Natural killer cell treated with Interleukin-12 subunit alpha and Interleukin-12 subunit beta and Interleukin-15 and Interleukin-18, amount 100 ng/mL, for 72 hours (primary cell): ENCODE results near the gene CLDND2. TPM values are rescaled to one million over a fixed set of nuclear protein-coding genes. Genes with fewer than 3 reads are reported as not detected.
"Not testable (repeated sequence)": the region's sequence is repeated elsewhere in the genome, so short reads cannot be mapped to it uniquely, and the experiment has no call there.

Experiments
- ATAC-seq, 2 donors: fragments of 150-1000 bp; cut with Tn5 transposase in 1 of 2; sonication (Bioruptor Pico), chemical (Tn5 transposase) in 1 of 2; 2 replicates each; pipeline ENCODE4 v1.10.0; 2021
- DNase-seq: peaks from one replicate; pipeline ENCODE4 v3.0.0; 2022; ENCODE audit warnings: low spot score
- H3K27ac Mint-ChIP-seq, 2 donors: 1 replicate in 1 of 2; 2 replicates in 1 of 2; pipeline ENCODE4 v1.8.0; 2022; ENCODE audit warnings: mixed read lengths in 2 of 2, mild to moderate bottlenecking in 1 of 2, moderate library complexity in 1 of 2
- H3K27me3 Mint-ChIP-seq, 2 donors: 1 replicate in 1 of 2; 2 replicates in 1 of 2; pipeline ENCODE4 v1.8.0; 2022; ENCODE audit warnings: mixed read lengths in 2 of 2
- H3K36me3 Mint-ChIP-seq: one replicate; pipeline ENCODE4 v1.8.0; 2022; ENCODE audit warnings: mixed read lengths
- H3K4me1 Mint-ChIP-seq, 2 donors: 1 replicate in 1 of 2; 2 replicates in 1 of 2; pipeline ENCODE4 v1.8.0; 2022; ENCODE audit warnings: low read depth in 2 of 2, mixed read lengths in 2 of 2, mild to moderate bottlenecking in 1 of 2
- H3K4me3 Mint-ChIP-seq: one replicate; pipeline ENCODE4 v1.8.0; 2022; ENCODE audit warnings: mixed read lengths
- H3K9me3 Mint-ChIP-seq: 2 replicates; pipeline ENCODE4 v1.8.0; 2022; ENCODE audit warnings: mixed read lengths
- total RNA-seq, 2 donors: library from RNA; stranded (reverse); gene quantifications; one replicate each; pipeline ENCODE4 v1.2.3, GENCODE V29; 2022

CLDND2 gene, protein sequence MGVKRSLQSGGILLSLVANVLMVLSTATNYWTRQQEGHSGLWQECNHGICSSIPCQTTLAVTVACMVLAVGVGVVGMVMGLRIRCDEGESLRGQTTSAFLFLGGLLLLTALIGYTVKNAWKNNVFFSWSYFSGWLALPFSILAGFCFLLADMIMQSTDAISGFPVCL
- total RNA-seq: 10 to 100 TPM; 49.6 to 74.3 TPM

- Mint-ChIP-seq H3K27ac (peak within 1 kb of the TSS; percentile 87 to 93), H3K27me3 (no peaks in the 10 kb centered on the region), H3K4me1 (peaks cover 60 to 63% of the 10 kb centered on the region in 2 donors), H3K9me3 (no peaks in the 10 kb centered on the region), H3K36me3 (peaks cover 17% of the 10 kb centered on the region), H3K4me3 (peak within 1 kb of the TSS; percentile 100)
- no peak for DNase-seq
- no peak for ATAC-seq
Observed at GRCh38 chr19:51368366-51369282, at the start of gene CLDND2. Gene CLDND2, minus strand, starts transcription at chr19:51369003. Its CDS starts 426 bp downstream, at chr19:51368577.

- peaks cover 6 to 9% of the 10 kb centered on the region in 2 donors for H3K27me3 Mint-ChIP-seq
- no peak overlapping the region for H3K4me3 Mint-ChIP-seq
- H3K9me3 Mint-ChIP-seq: no peaks in the 10 kb centered on the region
- H3K27ac Mint-ChIP-seq: peak overlapping the region; percentile 57 to 74
- DNase-seq: no peak
- ATAC-seq: no peak
- peaks cover 17 to 22% of the 10 kb centered on the region in 2 donors for H3K4me1 Mint-ChIP-seq
- H3K36me3 Mint-ChIP-seq: no peaks in the 10 kb centered on the region
Observed at GRCh38 chr19:51417810-51418157, 49.0 kb upstream of the CLDND2 start.

GRCh38 chr19:51417107-51417809, 48.5 kb upstream of the CLDND2 start, which contains the start of gene SIGLEC10:
Gene SIGLEC10, minus strand, starts transcription at chr19:51417642. Its CDS starts 61 bp downstream, at chr19:51417581.
- Mint-ChIP-seq H3K4me3 (peak within 1 kb of the TSS; percentile 24), H3K27ac (peak within 1 kb of the TSS; percentile 57 to 74), H3K36me3 (no peaks in the 10 kb centered on the region), H3K27me3 (peaks cover 5 to 9% of the 10 kb centered on the region in 2 donors), H3K9me3 (no peaks in the 10 kb centered on the region), H3K4me1 (peaks cover 16 to 22% of the 10 kb centered on the region in 2 donors)
- ATAC-seq: peak; percentile 72 to 76
- no peak for DNase-seq

- H3K4me1 Mint-ChIP-seq: peaks cover 12 to 19% of the 10 kb centered on the region in 2 donors
- not testable (repeated sequence) for H3K9me3 Mint-ChIP-seq, H3K36me3 Mint-ChIP-seq, H3K27ac Mint-ChIP-seq, H3K27me3 Mint-ChIP-seq, ATAC-seq, H3K4me3 Mint-ChIP-seq, DNase-seq
Observed at GRCh38 chr19:51416422-51416821, 47.6 kb upstream of the CLDND2 start.

DNA sequence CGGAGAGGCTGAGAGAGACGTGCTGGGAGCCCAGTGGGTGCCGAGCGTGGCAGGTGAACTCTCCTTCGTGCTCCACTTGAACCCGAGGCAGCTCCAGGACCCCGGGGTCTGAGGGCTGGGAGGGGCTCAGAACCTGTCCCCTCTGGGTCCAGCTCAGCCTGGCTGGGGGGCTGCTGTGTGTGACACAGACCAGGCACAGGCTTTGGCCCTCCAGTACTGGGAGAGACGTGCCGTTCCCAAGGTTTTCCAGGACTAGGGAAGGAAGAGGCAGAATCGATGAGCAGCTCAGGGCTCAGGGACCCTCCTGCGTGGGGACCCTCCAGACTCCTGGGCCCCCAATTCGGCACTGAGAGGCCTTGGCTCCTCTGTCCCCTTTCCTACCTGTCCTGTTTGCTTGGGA, 46.4 kb upstream of the CLDND2 start:
- no peaks in the 10 kb centered on the region for H3K36me3 Mint-ChIP-seq
- DNase-seq: no peak
- no peak overlapping the region for H3K27ac Mint-ChIP-seq
- peaks cover 0 to 6% of the 10 kb centered on the region in 2 donors for H3K27me3 Mint-ChIP-seq
- no peak overlapping the region for H3K4me3 Mint-ChIP-seq
- peaks cover 12 to 19% of the 10 kb centered on the region in 2 donors for H3K4me1 Mint-ChIP-seq
- no peak for ATAC-seq
- H3K9me3 Mint-ChIP-seq: no peaks in the 10 kb centered on the region

- no peaks in the 10 kb centered on the region for H3K9me3 Mint-ChIP-seq
- no peaks in the 10 kb centered on the region for H3K27me3 Mint-ChIP-seq
- H3K36me3 Mint-ChIP-seq: no peaks in the 10 kb centered on the region
- H3K27ac Mint-ChIP-seq: no peak overlapping the region
- no peak for DNase-seq
- peaks cover 12 to 19% of the 10 kb centered on the region in 2 donors for H3K4me1 Mint-ChIP-seq
- ATAC-seq: no peak
- no peak overlapping the region for H3K4me3 Mint-ChIP-seq
Observed at GRCh38 chr19:51410950-51411748, 42.3 kb upstream of the CLDND2 start.

- Mint-ChIP-seq H3K9me3 (peaks cover 3% of the 10 kb centered on the region), H3K27ac (peak overlapping the region; percentile 41 to 46), H3K4me1 (peaks cover 12 to 29% of the 10 kb centered on the region in 2 donors), H3K4me3 (peak overlapping the region; percentile 27), H3K36me3 (peaks cover 8% of the 10 kb centered on the region), H3K27me3 (no peaks in the 10 kb centered on the region)
- ATAC-seq (peak; percentile 81 to 90), DNase-seq (peak; percentile 61)
Observed at GRCh38 chr19:51407511-51408131, 38.8 kb upstream of the CLDND2 start.

DNA sequence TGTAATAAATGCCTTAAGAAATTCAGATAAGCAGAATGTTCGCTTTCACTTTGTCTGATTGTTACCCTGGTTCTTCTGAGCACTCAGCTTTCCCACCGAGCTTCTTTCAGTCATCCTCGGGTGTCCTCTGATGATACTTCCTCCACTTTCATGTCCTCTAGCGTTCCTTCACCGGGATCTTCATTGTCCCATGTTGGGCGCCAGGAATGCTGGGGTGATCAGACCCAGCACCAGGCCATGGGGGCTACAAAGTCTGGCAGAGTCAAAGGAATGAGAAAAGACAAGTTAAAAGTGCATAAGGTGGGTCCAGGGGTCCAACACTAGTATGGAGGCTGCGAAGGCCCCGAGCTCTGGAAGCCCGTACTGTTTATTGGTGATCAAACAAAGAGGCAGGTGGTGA, 33.3 kb upstream of the CLDND2 start:
- ATAC-seq (no peak), DNase-seq (no peak)
- Mint-ChIP-seq H3K27me3 (no peaks in the 10 kb centered on the region), H3K27ac (no peak overlapping the region), H3K9me3 (peaks cover 10% of the 10 kb centered on the region), H3K36me3 (peaks cover 18% of the 10 kb centered on the region), H3K4me1 (peaks cover 28 to 36% of the 10 kb centered on the region in 2 donors), H3K4me3 (no peak overlapping the region)

GRCh38 chr19:51399936-51400335, 31.1 kb upstream of the CLDND2 start:
- H3K9me3 Mint-ChIP-seq, DNase-seq, H3K4me3 Mint-ChIP-seq, H3K27me3 Mint-ChIP-seq, ATAC-seq: not testable (repeated sequence)
- H3K4me1 Mint-ChIP-seq: peaks cover 43 to 44% of the 10 kb centered on the region in 2 donors
- peak overlapping the region; percentile 27 to 61 for H3K27ac Mint-ChIP-seq
- peaks cover 18% of the 10 kb centered on the region for H3K36me3 Mint-ChIP-seq

DNA sequence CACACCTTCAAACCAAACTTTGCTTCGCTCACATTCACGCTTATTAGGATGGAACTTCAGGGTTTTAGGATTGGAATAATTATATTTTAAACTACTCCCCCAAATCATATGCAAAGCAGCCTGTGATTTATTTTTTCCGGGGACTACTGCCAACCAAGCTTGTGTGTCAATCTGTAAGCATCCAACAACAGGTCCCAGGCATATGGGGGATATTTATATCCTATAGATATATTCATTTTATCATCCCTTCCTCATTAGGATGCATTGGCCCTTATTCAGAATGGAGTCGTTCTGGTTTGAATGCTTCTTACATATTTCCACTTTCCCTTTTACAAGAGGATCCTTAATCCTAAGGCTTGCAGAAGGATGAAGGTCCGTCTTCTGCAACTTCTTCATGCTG, 30.4 kb upstream of the CLDND2 start:
- Mint-ChIP-seq H3K4me1 (peaks cover 48 to 51% of the 10 kb centered on the region in 2 donors), H3K27ac (no peak overlapping the region), H3K36me3 (peaks cover 18% of the 10 kb centered on the region), H3K9me3 (peaks cover 10% of the 10 kb centered on the region), H3K27me3 (no peaks in the 10 kb centered on the region), H3K4me3 (no peak overlapping the region)
- ATAC-seq (no peak), DNase-seq (no peak)

DNA sequence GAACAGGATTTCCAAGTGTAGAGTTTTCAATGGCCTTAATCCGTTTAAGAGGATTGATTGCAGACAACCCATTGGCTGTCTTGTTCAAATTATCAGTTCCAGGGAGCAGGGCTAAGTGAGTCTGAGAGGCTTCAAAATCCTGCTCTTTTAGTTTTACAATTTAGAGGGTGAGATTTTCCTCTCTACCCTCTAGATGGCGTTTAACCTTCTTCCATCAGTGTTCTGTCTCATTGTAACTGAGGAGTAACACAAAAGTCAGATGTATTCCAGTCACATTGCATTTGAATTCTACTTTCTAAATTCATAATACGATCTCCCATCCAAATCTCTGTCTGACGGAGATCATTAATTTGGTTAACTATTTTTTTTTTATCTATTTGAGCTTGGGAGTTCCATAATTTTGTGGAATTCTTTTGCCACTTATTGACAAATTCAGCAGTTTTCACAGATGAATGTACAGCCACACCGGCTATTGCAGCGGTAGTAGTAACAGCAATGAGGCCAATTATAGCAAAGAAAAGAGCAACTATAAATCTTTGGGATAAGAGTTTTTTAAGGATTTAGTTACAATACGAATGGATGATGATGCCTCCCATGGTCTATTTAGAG, 29.4 kb upstream of the CLDND2 start:
- Mint-ChIP-seq H3K36me3 (peaks cover 13% of the 10 kb centered on the region), H3K27me3 (no peaks in the 10 kb centered on the region), H3K4me3 (no peak overlapping the region), H3K9me3 (peaks cover 10% of the 10 kb centered on the region), H3K27ac (peak overlapping the region; percentile 27 to 41), H3K4me1 (peaks cover 54 to 55% of the 10 kb centered on the region in 2 donors)
- ATAC-seq (no peak), DNase-seq (no peak)

DNA sequence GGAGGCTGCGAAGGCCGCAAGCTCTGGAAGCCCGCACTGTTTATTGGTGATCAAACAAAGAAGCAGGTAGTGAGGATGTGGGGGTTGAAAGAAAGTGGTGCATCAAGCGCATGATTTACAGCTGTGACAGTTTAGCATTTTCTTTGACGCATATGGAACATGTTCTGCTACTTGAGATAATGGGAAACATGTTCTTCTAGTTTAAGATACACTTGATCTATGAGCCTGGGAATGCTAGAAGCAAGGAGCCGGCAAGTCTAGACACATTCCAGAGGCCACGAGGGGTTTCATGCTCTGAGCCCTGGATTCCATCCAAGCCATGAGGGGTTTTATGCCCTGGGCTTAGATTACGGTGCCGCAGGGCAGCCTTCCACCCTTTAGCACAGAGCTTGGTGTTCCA, 28.6 kb upstream of the CLDND2 start:
- H3K36me3 Mint-ChIP-seq, H3K27me3 Mint-ChIP-seq, DNase-seq, H3K9me3 Mint-ChIP-seq, H3K4me3 Mint-ChIP-seq, ATAC-seq: not testable (repeated sequence)
- H3K4me1 Mint-ChIP-seq: peaks cover 58 to 61% of the 10 kb centered on the region in 2 donors
- H3K27ac Mint-ChIP-seq: peak overlapping the region in 1 of 2 donors; percentile 45
